Neural cell (in vitro differentiated cells): ENCODE measurements around the gene CLEC4F.

ENCODE experiments used
- EP300 ChIP-seq: fragments of 450-650 bp; conservative IDR thresholded peaks from 2 replicates; pipeline ENCODE4 v1.6.1; 2014; ENCODE audit warnings: antibody characterized with exemption, mild to moderate bottlenecking, moderate library complexity; ENCODE audit not compliant: poor library complexity, severe bottlenecking
- EZH2 ChIP-seq: fragments of 200-600, 300-800 bp; shearing (Covaris generic), sonication (generic); IDR thresholded peaks from 2 replicates; pipeline ENCODE4 v1.6.1; 2014; ENCODE audit warnings: antibody characterized with exemption, low read length, borderline replicate concordance, mild to moderate bottlenecking; ENCODE audit not compliant: insufficient read depth, poor library complexity, severe bottlenecking
- POLR2AphosphoS5 ChIP-seq: IDR thresholded peaks from 2 replicates; pipeline ENCODE4 v1.6.1; 2012
- RAD21 ChIP-seq: fragments of 450-650 bp; conservative IDR thresholded peaks from 2 replicates; pipeline ENCODE4 v1.6.1; 2014; ENCODE audit warnings: antibody characterized with exemption, mild to moderate bottlenecking, moderate library complexity
- TF ChIP-seq, protein P1 (sequence below): fragments of 450-650 bp; IDR thresholded peaks from 2 replicates; pipeline ENCODE4 v1.5.1; 2014; ENCODE audit warnings: antibody characterized with exemption, mild to moderate bottlenecking, moderate library complexity; ENCODE audit not compliant: poor library complexity, severe bottlenecking

GRCh38 chr2:70855667-70856066 lies 35.3 kb upstream of the CLEC4F start:
- TF ChIP-seq POLR2AphosphoS5, result no peak
- TF ChIP-seq EP300, result no peak
- TF ChIP-seq, protein P1, sequence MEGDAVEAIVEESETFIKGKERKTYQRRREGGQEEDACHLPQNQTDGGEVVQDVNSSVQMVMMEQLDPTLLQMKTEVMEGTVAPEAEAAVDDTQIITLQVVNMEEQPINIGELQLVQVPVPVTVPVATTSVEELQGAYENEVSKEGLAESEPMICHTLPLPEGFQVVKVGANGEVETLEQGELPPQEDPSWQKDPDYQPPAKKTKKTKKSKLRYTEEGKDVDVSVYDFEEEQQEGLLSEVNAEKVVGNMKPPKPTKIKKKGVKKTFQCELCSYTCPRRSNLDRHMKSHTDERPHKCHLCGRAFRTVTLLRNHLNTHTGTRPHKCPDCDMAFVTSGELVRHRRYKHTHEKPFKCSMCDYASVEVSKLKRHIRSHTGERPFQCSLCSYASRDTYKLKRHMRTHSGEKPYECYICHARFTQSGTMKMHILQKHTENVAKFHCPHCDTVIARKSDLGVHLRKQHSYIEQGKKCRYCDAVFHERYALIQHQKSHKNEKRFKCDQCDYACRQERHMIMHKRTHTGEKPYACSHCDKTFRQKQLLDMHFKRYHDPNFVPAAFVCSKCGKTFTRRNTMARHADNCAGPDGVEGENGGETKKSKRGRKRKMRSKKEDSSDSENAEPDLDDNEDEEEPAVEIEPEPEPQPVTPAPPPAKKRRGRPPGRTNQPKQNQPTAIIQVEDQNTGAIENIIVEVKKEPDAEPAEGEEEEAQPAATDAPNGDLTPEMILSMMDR, result no peak
- TF ChIP-seq EZH2, result no peak
- no peak for TF ChIP-seq RAD21
